PFSK-1 (cell line): ENCODE results near the gene APOM.

Source experiments
- FOXP2 ChIP-seq: optimal IDR thresholded peaks from 2 replicates; pipeline ENCODE3; 2011; ENCODE audit warnings: borderline replicate concordance, control low read depth, inconsistent platforms; ENCODE audit not compliant: insufficient read depth; ENCODE audit errors: extremely low read length, extremely low read depth
- POLR2AphosphoS5 ChIP-seq: IDR thresholded peaks from 2 replicates; pipeline ENCODE4 v1.6.1; 2012; ENCODE audit warnings: low read depth, mild to moderate bottlenecking, control low read depth, low read length, moderate library complexity
- SIN3A ChIP-seq: IDR thresholded peaks from 2 replicates; pipeline ENCODE4 v1.6.1; 2012; ENCODE audit warnings: mild to moderate bottlenecking, low read length, moderate library complexity, borderline replicate concordance; ENCODE audit not compliant: insufficient read depth
- TAF1 ChIP-seq: IDR thresholded peaks from 2 replicates; pipeline ENCODE4 v1.6.1; 2012; ENCODE audit warnings: low read length, control low read depth, borderline replicate concordance; ENCODE audit not compliant: insufficient read depth
- TF ChIP-seq, protein P1 (sequence below), 2 experiments: IDR thresholded peaks; 2 replicates each; pipeline versions ENCODE4 v1.6.1 to v1.8.0; 2011 to 2012; ENCODE audit warnings: low read depth in 2 of 2, low read length in 2 of 2, control low read depth in 1 of 2, inconsistent platforms in 1 of 2, mild to moderate bottlenecking in 1 of 2, moderate library complexity in 1 of 2; ENCODE audit not compliant: insufficient read depth in 1 of 2

Gene APOM

DNA sequence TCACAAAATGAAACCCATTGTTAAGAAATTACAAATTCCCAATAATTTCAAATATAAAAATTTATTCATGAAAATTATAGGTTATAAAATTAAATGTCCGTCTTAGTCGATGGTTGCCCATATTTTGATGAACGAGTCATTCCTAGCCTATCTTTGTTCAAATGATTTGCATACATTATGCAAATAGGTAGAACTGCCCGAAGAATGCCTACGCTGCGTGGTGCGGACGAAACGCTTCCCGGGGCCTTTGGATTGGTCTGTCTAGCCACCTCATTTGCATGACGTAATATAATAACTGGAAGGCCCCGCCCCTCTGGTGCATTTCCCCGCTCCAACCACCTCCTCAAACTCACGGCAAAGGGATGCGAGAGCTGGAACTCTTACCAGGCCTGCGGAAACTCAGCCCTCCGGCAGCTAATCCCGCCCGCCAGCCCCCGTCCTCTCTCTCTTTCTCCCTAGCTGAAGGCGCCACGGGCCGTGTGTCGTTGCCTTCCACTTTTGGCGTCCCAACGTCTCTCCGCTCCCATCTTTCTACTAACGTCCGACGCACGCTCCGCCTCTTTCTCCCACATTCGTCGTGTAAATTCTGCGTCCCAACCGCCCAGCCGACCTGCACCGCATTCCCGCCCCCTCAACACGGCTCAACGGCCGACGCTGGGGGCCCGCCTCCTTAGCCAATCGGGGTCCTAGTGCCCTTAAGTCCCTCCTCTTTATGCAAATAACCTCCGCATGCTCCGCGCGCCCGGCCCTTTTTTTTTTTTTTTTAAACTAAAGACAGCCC lies 35.7 kb upstream of the APOM start:
- TF ChIP-seq, protein P1, sequence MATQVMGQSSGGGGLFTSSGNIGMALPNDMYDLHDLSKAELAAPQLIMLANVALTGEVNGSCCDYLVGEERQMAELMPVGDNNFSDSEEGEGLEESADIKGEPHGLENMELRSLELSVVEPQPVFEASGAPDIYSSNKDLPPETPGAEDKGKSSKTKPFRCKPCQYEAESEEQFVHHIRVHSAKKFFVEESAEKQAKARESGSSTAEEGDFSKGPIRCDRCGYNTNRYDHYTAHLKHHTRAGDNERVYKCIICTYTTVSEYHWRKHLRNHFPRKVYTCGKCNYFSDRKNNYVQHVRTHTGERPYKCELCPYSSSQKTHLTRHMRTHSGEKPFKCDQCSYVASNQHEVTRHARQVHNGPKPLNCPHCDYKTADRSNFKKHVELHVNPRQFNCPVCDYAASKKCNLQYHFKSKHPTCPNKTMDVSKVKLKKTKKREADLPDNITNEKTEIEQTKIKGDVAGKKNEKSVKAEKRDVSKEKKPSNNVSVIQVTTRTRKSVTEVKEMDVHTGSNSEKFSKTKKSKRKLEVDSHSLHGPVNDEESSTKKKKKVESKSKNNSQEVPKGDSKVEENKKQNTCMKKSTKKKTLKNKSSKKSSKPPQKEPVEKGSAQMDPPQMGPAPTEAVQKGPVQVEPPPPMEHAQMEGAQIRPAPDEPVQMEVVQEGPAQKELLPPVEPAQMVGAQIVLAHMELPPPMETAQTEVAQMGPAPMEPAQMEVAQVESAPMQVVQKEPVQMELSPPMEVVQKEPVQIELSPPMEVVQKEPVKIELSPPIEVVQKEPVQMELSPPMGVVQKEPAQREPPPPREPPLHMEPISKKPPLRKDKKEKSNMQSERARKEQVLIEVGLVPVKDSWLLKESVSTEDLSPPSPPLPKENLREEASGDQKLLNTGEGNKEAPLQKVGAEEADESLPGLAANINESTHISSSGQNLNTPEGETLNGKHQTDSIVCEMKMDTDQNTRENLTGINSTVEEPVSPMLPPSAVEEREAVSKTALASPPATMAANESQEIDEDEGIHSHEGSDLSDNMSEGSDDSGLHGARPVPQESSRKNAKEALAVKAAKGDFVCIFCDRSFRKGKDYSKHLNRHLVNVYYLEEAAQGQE (IDR thresholded peaks at IDR 0.05; ENCODE audit: insufficient read depth in 1 of 2, low read depth in 2 of 2, low read length in 2 of 2), result no peak
- TF ChIP-seq TAF1 (0 out of 2 replicates have a peak, but pooled peaks have one; percentile 42), POLR2AphosphoS5 (peak; percentile 58; the same call in 1 of the 2 replicates), FOXP2 (peak; percentile 50), SIN3A (peak; percentile 20; the same call in 1 of the 2 replicates)

DNA sequence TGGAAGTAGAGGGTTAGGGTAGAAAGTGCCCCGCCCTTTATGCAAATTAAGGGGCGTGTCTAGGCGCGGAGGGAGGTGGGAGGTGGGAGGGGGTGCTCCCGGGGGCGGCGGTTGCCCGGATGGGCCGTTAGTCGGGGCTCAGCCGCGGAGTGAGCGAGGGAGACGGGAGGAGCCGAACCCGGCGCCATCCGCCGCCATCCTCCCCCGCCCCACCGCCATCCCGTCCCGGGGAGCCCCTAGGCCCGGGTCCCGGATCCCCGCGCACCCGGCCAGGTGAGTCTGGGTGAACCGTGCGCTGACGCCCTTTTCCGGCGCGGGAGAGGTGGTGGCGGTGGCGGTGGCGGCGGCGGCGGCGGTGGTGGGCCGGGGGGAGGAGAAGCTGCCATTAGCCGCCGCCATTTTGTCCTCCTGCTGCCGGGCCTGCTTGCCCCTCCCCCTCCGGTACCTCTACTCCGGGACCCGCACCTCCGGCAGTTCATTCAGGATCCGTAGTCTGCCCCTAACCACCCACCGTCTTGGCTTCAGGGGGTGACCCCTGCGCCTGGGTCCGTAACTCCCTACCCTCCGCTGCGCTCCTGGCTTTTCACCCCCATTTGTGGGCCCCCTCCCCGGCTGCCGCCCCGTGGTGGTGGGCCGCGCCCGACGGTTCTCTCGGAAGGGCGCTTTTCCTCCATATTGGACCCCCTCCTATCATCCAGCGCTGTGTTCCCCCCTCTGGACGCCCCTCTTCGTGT lies 34.9 kb upstream of the APOM start, which contains the start of gene PRRC2A:
TSS of gene PRRC2A (plus strand) at position 130 of the 734 bp plus-strand sequence. CDS start 2,075 bp downstream, outside the sequence.
- TF ChIP-seq, protein P1 (IDR thresholded peaks at IDR 0.05; ENCODE audit: insufficient read depth in 1 of 2, low read depth in 2 of 2, low read length in 2 of 2), result no peak
- TF ChIP-seq FOXP2 (peak; percentile 40), TAF1 (peak; percentile 68; the same call in 1 of the 2 replicates), SIN3A (0 out of 2 replicates have a peak, but pooled peaks have one; percentile 40), POLR2AphosphoS5 (peak; percentile 43)

DNA sequence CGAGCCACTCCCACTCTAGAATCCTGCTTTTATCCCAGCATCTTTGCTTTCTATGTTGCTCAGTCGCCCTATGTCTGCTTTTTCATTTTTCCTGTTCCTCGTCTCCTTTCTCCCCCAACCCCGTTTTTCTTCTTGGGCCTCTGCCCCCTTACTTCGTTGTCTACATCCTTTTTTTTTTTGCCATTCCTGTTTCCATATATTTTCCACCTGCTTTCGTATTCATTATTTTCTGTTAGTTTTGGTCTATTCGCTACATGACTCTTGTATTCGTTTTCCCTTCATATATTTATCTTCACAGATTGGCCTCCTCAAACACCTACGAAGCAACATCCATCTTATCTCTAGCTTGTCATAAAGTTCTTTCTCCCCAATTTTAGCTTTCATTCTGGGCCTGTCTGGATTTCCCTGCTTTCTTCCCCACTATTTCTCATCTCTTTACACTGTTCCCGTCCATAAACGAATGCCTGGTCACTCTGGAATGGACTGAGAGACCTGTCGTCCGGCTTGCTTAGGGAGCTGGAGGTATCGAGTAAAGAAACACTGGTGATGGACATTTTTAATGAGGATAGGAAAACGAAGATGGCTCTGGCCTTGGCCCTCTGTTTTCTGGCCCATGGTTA lies 34.3 kb upstream of the APOM start:
- no peak for TF ChIP-seq FOXP2
- no peak; the same call in 1 of the 2 replicates for TF ChIP-seq TAF1
- TF ChIP-seq, protein P1 (IDR thresholded peaks at IDR 0.05; ENCODE audit: insufficient read depth in 1 of 2, low read depth in 2 of 2, low read length in 2 of 2), result no peak
- TF ChIP-seq SIN3A, result no peak
- TF ChIP-seq POLR2AphosphoS5, result no peak

DNA sequence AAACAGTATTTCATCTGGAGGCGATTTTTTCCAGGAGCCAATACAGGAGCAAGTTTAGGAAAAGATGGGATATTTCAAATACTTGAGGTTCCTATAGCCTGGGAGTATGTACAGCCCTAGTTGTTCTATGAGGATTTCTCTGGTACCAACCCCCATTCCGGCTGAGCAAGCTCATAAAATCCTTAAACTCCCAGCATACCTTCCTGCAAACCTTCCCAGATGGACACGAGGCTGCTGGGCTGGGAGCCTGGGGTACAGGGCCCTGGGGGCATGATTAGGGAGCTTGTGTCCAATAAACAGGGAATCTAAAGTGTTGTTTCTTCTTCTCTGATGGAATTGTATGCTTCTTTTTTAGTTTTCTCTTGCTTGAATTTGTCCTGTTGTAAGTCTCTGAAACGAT lies 33.7 kb upstream of the APOM start:
- no peak for TF ChIP-seq TAF1
- TF ChIP-seq FOXP2, result no peak
- TF ChIP-seq SIN3A, result 0 out of 2 replicates have a peak, but pooled peaks have one; percentile 2
- TF ChIP-seq POLR2AphosphoS5, result no peak
- TF ChIP-seq, protein P1 (IDR thresholded peaks at IDR 0.05; ENCODE audit: insufficient read depth in 1 of 2, low read depth in 2 of 2, low read length in 2 of 2), result no peak
